Measurements from ENCODE around the gene SMARCE1. TPM values are rescaled to one million over a fixed set of nuclear protein-coding genes. Genes with fewer than 3 reads are reported as not detected.

The SMARCE1 gene
- 190 and 195 TPM in 2 replicates for total RNA-seq
- long read RNA-seq, full-length matches to known transcripts = 559 of 625 reads
- long read RNA-seq, partial matches to known transcripts = 51 of 625 reads
- long read RNA-seq, other reads (novel, unspliced or antisense) = 15 of 625 reads

DNA sequence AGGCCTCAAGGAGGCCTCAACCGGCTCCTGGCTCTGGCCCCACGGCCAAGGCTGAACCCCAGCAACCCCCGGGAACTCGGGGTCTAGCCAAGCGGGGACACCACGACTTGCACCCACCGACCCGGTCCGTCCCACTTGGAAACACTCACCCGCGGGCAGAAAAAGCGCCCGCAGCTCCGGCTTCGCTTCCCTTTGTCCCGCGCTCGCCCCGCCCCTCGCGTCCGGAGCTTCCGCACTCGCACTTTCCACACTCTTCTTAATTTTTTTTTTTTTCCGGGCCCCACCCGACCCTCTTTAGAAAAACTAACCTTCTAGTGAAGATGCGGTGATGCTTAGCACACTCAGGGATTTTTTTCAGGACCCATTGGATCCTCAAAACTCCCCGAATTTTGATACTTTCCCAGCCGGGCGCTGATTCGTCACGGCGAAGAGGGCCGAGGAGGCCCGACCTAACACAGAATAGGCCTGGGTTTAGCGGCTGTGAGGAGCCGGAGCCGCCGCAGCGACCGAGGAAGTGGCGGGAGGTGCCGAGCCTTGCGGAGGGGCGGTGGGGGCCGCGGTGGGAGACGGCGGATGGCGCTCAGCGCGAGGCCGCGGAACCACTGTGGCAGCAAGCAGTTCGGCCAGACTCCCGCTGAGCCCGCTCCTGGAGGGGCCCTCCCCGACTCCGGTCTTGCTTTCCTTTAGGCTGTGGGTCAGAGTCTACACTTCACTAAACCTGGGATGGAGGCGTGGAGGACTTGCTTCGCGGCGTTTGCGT is at the start of gene SMARCE1:
TSS of gene SMARCE1 (minus strand) at position 195 of the 760 bp plus-strand sequence. CDS start 2,016 bp downstream, outside the sequence.
- Mint-ChIP-seq H3K4me1 (ENCODE audit: low read depth) (peaks cover 24% of the 10 kb centered on the region), H3K36me3 (ENCODE audit: insufficient read depth) (peaks cover 13% of the 10 kb centered on the region), H3K4me3 (ENCODE audit: low read depth) (peak within 1 kb of the TSS; percentile 86), H3K27ac (peak within 1 kb of the TSS; percentile 100), H3K9me3 (ENCODE audit: low read depth) (no peaks in the 10 kb centered on the region), H3K27me3 (no peaks in the 10 kb centered on the region)
- TF ChIP-seq, protein P1, sequence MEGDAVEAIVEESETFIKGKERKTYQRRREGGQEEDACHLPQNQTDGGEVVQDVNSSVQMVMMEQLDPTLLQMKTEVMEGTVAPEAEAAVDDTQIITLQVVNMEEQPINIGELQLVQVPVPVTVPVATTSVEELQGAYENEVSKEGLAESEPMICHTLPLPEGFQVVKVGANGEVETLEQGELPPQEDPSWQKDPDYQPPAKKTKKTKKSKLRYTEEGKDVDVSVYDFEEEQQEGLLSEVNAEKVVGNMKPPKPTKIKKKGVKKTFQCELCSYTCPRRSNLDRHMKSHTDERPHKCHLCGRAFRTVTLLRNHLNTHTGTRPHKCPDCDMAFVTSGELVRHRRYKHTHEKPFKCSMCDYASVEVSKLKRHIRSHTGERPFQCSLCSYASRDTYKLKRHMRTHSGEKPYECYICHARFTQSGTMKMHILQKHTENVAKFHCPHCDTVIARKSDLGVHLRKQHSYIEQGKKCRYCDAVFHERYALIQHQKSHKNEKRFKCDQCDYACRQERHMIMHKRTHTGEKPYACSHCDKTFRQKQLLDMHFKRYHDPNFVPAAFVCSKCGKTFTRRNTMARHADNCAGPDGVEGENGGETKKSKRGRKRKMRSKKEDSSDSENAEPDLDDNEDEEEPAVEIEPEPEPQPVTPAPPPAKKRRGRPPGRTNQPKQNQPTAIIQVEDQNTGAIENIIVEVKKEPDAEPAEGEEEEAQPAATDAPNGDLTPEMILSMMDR (IDR thresholded peaks at IDR 0.05; ENCODE audit: unreplicated experiment) = no peak
- DNase-seq (ENCODE audit: low spot score, unreplicated experiment) = peak; percentile 54

GRCh38 chr17:40697297-40697696 is 49.7 kb upstream of the SMARCE1 start:
- DNase-seq (ENCODE audit: low spot score, unreplicated experiment) = no peak
- no peak overlapping the region for H3K27ac Mint-ChIP-seq
- TF ChIP-seq, protein P1 (IDR thresholded peaks at IDR 0.05; ENCODE audit: unreplicated experiment) = no peak
- no peaks in the 10 kb centered on the region for H3K36me3 Mint-ChIP-seq (ENCODE audit: insufficient read depth)
- peaks cover 27% of the 10 kb centered on the region for H3K4me1 Mint-ChIP-seq (ENCODE audit: low read depth)
- no peak overlapping the region for H3K4me3 Mint-ChIP-seq (ENCODE audit: low read depth)
- no peaks in the 10 kb centered on the region for H3K9me3 Mint-ChIP-seq (ENCODE audit: low read depth)
- no peaks in the 10 kb centered on the region for H3K27me3 Mint-ChIP-seq

DNA sequence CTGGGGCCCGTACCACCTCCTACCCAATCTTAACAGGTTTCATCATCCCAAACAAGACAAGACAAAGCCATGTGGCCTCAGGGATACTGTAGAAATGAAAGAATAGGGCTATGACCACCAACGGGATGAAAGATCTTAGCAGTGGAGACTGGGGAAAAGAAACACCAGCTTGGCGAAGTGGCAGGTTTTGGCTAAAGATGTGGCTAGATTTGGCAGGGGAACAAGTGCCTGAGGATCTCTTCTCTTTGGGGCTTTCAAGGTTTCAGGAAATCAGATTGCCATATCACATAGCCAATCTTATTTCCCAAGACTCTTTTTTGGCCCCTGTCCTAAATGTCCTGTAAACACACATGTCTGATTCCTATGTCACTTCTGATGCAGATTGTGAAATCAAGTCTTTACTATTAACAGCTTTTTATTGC is 49.0 kb upstream of the SMARCE1 start:
- Mint-ChIP-seq H3K9me3 (ENCODE audit: low read depth) (no peaks in the 10 kb centered on the region), H3K27me3 (no peaks in the 10 kb centered on the region), H3K27ac (no peak overlapping the region), H3K4me3 (ENCODE audit: low read depth) (no peak overlapping the region), H3K4me1 (ENCODE audit: low read depth) (peaks cover 27% of the 10 kb centered on the region), H3K36me3 (ENCODE audit: insufficient read depth) (no peaks in the 10 kb centered on the region)
- TF ChIP-seq, protein P1 (IDR thresholded peaks at IDR 0.05; ENCODE audit: unreplicated experiment) = no peak
- no peak for DNase-seq (ENCODE audit: low spot score, unreplicated experiment)

GRCh38 chr17:40695874-40696472 is 48.4 kb upstream of the SMARCE1 start:
- Mint-ChIP-seq H3K9me3 (ENCODE audit: low read depth) (no peaks in the 10 kb centered on the region), H3K27ac (peak overlapping the region; percentile 34), H3K4me3 (ENCODE audit: low read depth) (peak overlapping the region; percentile 51), H3K4me1 (ENCODE audit: low read depth) (peaks cover 27% of the 10 kb centered on the region), H3K36me3 (ENCODE audit: insufficient read depth) (no peaks in the 10 kb centered on the region), H3K27me3 (no peaks in the 10 kb centered on the region)
- no peak for DNase-seq (ENCODE audit: low spot score, unreplicated experiment)
- TF ChIP-seq, protein P1 (IDR thresholded peaks at IDR 0.05; ENCODE audit: unreplicated experiment) = no peak

- Mint-ChIP-seq H3K4me1 (ENCODE audit: low read depth) (peaks cover 27% of the 10 kb centered on the region), H3K27ac (peak overlapping the region; percentile 13), H3K27me3 (no peaks in the 10 kb centered on the region), H3K9me3 (ENCODE audit: low read depth) (no peaks in the 10 kb centered on the region), H3K36me3 (ENCODE audit: insufficient read depth) (no peaks in the 10 kb centered on the region), H3K4me3 (ENCODE audit: low read depth) (no peak overlapping the region)
- DNase-seq (ENCODE audit: low spot score, unreplicated experiment) = no peak
- TF ChIP-seq, protein P1 (IDR thresholded peaks at IDR 0.05; ENCODE audit: unreplicated experiment) = no peak
Measured at GRCh38 chr17:40694584-40694983, 47.0 kb upstream of the SMARCE1 start.
